Measurements from ENCODE around the gene STIM1. TPM values are rescaled to one million over a fixed set of nuclear protein-coding genes. Genes with fewer than 3 reads are reported as not detected.
"Not testable (repeated sequence)": the region's sequence is repeated elsewhere in the genome, so short reads cannot be mapped to it uniquely, and the experiment has no call there.

The STIM1 gene
- total RNA-seq, 1 donor from 2014 or later, result 71.5 TPM

DNA sequence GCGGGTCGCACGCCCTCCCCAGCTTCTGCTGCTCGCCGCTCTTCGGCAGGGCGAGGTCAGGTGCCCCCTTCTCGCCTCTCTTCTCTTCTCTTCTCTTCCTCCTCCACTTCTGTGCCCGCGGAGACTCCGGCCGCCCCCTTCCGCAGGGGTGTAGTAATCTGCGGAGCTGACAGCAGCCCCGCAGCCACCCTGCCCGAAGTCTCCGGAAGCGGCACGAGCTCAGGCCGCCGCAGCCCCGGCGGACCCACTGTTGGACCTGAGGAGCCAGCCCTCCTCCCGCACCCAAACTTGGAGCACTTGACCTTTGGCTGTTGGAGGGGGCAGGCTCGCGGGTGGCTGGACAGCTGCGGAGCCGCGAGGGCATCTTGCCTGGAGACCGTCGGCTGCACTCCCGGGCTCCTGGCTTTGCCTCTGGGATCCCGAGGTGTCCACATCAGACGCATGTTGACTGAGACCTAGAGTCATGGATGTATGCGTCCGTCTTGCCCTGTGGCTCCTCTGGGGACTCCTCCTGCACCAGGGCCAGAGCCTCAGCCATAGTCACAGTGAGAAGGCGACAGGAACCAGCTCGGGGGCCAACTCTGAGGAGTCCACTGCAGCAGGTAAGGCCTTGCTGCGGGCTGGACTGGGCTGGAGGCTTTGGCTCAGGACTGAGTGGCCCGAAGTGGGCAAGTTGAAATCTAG is 486 bp downstream of the STIM1 start:
- peak; percentile 55 for DNase-seq (ENCODE audit: low spot score)

- no peak for DNase-seq (ENCODE audit: low spot score)
Observed at GRCh38 chr11:3856856-3857553, 1.5 kb downstream of the STIM1 start.

DNA sequence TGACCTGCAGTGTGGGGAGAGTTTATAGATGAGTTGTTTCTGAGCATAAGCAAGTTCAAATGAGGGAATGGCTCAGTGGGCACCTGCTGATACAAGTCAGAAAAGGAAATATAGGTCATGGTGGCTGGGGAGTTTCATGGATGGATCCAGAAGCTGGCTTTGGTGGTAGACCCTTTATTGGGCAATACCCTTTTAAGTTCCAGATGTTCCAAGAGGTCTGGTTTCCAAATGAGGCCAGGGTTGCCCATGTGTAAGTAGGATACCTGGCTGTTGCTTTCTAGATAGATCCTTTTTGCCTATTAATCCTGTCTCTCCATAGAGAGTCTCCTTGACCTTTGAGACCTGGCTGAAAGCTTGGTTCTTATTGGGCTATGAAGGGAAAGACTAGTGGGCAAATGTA is 2.2 kb downstream of the STIM1 start:
- DNase-seq (ENCODE audit: low spot score), result no peak

DNA sequence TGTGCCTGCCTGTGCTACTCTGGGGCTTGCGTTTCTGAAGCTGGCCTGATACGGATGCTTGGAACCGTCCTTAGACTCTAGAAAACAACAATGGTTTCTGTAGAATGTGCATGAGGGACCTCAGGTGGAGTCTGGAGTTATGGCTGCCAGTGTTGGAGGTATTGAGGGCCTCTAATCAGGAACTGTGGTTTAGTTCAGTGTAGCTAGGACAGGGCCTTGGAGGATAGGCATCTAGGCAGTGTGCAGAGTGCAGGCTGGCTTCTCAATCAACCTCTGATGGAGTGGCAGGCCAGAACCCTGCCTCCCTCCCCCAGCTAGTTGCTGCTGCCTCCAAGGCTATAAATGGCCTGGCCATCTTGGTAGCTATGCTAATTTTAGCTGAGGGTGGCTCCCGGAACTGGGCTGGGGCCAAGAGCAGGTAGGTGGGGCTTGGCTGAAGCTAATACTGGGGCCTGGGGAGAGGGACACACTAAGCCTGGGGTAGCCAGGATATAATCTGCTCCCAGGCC is 4.0 kb downstream of the STIM1 start:
- DNase-seq (ENCODE audit: low spot score), result no peak

- DNase-seq (ENCODE audit: low spot score), result no peak
Observed at GRCh38 chr11:3860375-3860774, 4.9 kb downstream of the STIM1 start.

DNA sequence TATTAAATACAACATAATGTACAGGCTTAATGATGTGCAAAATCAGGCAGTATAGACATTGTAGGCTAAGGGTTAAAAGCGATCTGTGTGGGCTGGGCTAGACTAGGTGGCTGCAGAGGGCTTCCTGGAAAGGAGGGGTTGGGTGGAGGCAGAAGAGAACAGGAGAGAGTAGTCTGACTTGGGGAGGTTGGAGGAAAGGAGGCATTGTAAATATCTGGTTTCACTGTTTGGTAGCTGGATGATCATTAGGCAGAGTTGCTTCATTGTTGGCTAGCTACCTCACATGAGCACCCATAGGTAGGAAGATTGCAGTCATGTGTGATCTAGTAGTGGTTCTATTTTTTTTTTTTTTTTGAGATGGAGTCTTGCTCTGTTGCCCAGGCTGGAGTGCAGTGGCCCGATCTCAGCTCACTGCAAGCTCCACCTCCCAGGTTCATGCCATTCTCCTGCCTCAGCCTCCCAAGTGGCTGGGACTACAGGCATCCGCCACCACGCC is 5.5 kb downstream of the STIM1 start:
- not testable (repeated sequence) for DNase-seq (ENCODE audit: low spot score)

- no peak for DNase-seq (ENCODE audit: low spot score)
Observed at GRCh38 chr11:3861683-3862082, 6.2 kb downstream of the STIM1 start.

DNA sequence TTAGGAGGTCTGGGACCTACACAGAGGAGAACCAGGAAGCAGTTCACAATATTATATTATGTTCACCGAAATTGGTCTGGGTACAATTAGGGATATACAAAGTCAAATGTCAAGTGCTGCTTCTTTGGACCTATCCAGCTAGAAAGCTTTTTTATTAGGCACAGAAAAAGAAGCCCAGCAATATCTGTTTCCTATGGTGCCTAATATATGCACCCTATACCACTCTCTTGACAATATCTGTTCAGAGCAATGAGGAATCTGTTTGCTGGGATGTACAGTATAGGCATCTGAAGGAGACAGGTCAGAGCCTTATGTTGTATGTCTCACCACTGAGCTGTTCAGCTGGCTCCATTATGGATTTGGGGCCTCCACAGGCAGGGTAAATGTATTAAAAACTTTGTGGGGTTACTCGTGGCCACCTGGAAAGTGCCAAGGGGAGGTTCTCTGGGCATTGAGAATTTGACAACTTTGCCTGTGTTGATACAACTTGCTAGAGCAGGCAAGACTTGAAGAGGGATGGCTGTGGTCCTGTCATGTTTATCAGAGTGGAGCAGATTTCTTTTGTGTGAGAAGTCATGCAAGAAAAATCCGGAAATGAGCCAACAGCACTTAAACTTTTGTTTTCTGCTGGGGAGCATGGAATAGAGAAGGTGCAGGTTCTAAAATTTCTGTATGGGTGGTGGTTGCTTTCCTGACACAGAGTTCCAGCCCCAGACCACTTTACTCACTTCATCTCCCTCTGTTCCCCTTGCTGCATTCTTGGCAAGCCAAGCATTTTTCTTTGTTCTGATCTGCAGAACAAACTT is 10.1 kb downstream of the STIM1 start:
- no peak for DNase-seq (ENCODE audit: low spot score)

DNA sequence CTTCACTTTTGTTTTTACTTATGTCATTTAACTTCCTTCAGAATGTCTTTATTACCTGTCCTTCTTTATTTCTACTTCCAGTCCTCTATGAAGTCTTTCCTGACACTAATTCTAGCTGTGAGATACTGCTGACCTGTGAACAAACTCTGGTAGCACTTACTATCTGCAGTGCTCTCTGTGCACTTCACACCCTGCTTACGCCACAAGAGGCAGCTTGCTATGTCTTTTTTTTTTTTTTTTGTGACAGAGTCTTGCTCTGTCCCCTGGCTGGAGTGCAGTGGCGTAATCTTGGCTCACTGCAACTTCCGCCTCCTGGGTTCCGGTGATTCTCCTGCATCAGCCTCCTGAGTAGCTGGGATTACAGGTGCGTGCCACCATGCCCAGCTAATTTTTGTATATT is 10.7 kb downstream of the STIM1 start:
- DNase-seq (ENCODE audit: low spot score), result no peak

DNA sequence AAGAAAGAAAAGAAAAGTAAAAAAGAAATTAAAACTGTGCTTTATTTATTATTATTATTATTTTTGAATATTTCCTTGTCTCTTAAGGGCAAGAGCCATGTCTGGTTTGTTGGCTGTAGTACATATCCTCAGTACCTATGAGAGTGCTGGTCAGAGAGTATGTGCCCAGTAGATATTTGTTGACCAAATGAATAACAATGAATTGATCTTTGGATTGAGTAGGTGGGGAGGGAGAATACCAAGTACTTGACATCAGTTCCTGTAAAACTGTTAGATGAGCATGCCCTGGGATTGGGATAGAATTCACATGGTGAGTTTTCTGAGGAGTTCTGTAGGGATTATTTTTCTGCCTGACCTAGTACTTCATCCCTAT is 11.4 kb downstream of the STIM1 start:
- no peak for DNase-seq (ENCODE audit: low spot score)

DNA sequence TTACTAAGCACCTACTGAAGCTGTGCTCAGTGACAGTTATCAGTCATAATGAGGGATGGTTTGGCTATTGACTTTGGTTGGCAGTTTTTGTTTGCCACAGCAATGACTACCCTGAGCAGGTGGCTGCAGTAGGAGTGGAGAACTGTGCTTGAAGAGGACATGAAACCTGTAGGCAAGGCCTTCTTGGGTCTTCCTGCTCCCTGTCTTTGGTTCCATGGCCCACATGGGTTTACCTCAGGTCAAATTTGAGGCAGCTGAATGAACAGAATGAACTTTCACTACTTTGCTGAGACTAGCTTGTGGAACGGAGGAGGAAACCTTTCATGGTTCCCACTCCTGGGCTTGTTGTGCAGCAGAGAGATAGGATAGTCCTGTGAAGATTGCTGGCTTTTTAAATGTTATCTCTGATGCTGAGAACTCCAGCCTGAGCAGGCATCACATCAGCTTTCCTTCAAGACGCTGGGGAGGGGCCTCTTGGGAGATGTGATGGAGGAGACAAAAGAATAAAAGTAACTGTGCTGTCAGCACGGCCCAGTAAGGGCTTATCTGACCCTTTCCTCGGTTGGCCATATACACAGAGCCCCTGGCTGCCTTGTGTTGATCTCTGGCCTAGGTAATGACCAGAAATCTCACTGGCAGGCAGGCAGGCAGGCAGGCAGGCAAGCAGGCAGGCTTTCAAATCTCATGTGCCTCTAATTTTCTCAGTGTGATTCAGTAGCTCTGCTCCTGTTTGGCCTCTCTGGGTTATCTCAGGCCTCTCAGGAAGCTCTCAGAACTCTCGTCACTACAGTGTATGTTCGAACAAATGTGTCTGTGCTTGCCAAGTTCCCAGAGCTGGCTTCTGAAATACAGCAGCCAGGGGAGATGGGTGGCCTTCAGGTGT is 12.0 kb downstream of the STIM1 start:
- peak; percentile 52 for DNase-seq (ENCODE audit: low spot score)

GRCh38 chr11:3873712-3874349 is 18.4 kb downstream of the STIM1 start:
- no peak for DNase-seq (ENCODE audit: low spot score)

GRCh38 chr11:3876613-3877012 is 21.1 kb downstream of the STIM1 start:
- DNase-seq (ENCODE audit: low spot score), result no peak

DNA sequence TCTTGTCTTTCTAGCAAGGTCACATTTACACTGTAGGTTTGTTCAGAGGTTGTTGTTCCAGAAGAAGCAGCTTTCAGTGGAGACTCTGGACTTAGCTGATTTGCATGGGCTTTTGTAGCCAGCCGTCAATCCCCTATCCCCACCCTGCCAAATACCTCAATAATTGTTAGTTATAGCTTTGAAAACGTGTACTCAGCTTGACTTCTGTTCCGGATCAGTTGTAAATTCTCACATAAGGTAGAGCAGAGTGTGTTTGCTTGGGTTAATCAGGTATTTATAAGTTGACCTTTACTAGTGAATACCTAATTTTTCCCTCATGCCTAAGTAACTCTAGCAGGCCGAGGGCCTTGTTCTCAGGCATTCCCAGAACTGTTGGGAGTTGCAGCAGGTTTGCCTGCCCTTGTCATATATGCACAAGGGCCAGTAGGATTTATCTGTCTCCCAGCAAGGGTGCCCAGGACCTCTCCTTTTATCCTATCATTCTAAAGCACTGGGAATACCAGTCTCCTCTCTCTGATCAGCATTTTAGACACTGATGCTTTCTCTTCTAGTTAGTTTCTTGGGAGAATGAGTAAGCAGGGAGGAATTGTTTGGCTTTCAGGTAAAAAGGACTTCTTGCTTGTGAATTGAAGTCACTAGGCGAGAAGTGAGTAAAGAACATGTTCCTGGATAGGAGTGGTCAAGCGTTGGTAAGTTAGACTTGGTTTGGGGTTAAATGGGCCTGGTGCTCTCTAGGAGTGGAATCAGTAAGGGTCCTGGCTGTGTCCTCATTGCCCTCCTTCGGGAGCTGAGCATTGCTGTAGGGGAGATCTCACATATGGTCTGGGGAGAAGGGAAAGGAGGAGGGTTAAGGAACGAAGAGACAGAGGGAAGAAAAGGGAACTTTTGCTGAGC is 22.1 kb downstream of the STIM1 start:
- DNase-seq (ENCODE audit: low spot score), result no peak

GRCh38 chr11:3878258-3878584 is 22.8 kb downstream of the STIM1 start:
- DNase-seq (ENCODE audit: low spot score), result no peak

DNA sequence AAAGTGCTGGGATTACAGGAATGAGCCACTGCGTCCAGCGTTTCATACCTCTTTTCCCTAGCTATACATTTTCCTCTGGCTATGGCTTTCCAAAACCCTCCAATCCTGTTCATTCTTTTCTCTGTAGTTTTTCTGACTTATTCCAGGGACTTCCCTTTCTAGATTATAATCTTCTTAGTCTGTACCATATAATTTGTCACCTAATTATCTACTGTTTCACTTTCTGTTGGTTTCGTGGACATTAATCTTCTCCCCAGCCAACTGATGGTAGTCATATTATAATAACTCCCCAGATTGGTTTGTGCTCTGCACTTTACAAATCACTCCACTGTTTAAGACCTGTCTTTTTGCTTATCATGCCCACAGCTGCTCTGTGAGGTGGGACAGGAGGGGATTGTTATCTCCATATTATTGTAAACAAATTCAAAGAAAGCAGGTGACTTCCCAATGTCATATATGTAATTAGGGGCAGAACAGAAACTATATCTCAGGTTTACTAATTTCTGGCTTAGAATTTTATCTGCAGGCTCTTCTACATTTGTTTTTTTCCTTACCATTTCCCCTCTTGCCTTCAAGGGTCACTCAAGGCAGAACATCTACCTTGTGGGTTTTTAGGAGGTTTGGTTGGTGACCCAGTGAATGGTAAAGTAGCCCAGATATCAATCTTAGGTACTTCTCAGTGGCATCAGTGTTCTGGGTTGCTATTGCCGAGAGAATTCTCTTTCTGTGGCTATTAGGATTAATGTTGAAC is 23.9 kb downstream of the STIM1 start:
- no peak for DNase-seq (ENCODE audit: low spot score)

- no peak for DNase-seq (ENCODE audit: low spot score)
Observed at GRCh38 chr11:3879967-3880542, 24.6 kb downstream of the STIM1 start.

DNA sequence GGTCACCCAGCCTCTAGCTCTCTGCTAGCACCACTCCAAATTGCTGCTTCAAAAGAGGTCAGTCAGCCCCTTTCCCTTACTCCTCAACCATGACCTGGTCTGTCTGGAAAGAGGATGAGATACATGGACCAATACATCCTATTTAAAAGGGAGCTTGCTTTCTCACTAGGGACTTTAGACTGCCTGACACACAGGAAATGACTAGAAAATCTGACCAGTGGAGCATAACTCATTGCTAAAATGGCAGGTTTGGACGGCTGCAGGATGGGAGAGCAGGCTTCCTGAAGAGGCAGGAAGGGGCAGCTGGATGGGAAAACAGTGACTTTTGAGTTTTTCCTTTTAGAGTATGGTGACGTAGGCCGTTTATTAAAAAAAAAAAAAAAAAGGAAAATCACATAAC is 25.3 kb downstream of the STIM1 start:
- no peak for DNase-seq (ENCODE audit: low spot score)

- DNase-seq (ENCODE audit: low spot score), result no peak
Observed at GRCh38 chr11:3882655-3883054, 27.2 kb downstream of the STIM1 start.

Data from ureter (tissue), 1 donor.